IPS-18c (cell line): ENCODE measurements around the gene AMDHD2.

ENCODE experiments used
- H3K4me3 ChIP-seq: 2 replicates; pipeline ENCODE4 v1.7.0; 2013; ENCODE audit warnings: low read depth, mild to moderate bottlenecking, low read length, moderate library complexity; ENCODE audit not compliant: insufficient read depth
- H3K9me3 ChIP-seq: one replicate; pipeline ENCODE4 v1.6.1; 2013; ENCODE audit warnings: mild to moderate bottlenecking, low read length, moderate library complexity; ENCODE audit not compliant: control insufficient read depth, insufficient read depth

The AMDHD2 gene

DNA sequence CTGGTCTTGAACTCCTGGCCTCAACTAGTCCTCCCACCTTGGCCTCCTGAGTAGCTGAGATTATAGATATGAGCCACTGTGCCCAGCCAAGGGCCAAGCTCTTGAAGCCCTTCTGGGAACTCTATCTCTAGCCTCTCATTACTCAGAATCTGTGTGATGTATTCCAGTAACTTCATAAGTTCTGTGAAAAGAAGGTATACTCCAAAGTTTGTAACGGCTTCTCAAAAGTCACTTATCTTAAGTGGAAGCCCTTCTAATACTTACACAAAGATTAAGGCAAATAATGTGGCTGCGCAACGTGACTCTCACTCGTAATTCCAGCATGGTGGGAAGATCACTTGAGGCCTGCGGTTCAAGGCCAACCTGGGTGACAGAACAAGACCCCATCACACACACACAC is 25.6 kb upstream of the AMDHD2 start:
- Histone ChIP-seq H3K9me3 (no peaks in the 10 kb centered on the region), H3K4me3 (no peak overlapping the region)

DNA sequence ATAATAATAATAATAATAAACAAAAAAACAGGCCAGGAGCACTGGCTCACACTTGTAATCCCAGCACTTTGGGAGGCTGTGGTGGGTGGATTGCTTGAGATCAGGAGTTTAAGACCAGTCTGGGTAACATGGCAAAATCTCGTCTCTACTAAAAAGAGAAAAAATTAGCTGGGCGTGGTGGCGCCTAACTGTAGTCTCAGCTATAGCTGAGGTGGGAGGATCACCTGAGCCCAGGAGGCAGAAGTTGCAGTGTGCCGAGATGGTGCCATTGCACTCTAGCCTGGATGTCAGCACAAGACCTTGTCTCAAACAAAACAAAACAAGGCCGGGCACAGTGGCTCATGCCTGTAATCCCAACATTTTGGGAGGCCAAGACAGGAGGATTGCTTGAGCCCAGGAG is 25.1 kb upstream of the AMDHD2 start:
- H3K4me3 ChIP-seq, result no peak overlapping the region
- H3K9me3 ChIP-seq, result no peaks in the 10 kb centered on the region

GRCh38 chr16:2496223-2497115 is 23.7 kb upstream of the AMDHD2 start:
- Histone ChIP-seq H3K9me3 (no peaks in the 10 kb centered on the region), H3K4me3 (no peak overlapping the region)

GRCh38 chr16:2497116-2497630 is 23.0 kb upstream of the AMDHD2 start:
- no peak overlapping the region for H3K4me3 ChIP-seq
- no peaks in the 10 kb centered on the region for H3K9me3 ChIP-seq

- Histone ChIP-seq H3K4me3 (no peak overlapping the region), H3K9me3 (no peaks in the 10 kb centered on the region)
Measured at GRCh38 chr16:2497695-2498484, 22.3 kb upstream of the AMDHD2 start.

- Histone ChIP-seq H3K4me3 (no peak overlapping the region), H3K9me3 (no peaks in the 10 kb centered on the region)
Measured at GRCh38 chr16:2498531-2499253, 21.5 kb upstream of the AMDHD2 start.

DNA sequence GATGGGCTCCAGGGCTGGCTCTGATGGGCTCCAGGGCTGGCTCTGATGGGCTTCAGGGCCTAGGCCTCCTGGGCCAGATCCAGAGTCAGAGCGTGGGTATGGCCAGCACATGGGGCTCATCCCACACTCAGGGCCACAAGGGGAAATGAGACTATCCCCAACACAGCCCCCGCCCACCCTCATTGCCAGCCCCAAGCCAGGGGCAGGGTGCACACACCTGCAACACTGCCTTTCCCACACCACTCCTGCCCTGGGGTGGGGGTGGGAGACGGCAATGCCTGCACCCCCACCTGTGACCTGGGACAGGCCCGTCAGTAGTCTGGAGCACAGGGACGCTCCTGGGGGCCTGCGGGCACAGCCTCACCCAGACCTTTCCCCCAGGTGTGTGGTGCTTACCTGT is 20.7 kb upstream of the AMDHD2 start:
- no peak overlapping the region for H3K4me3 ChIP-seq
- no peaks in the 10 kb centered on the region for H3K9me3 ChIP-seq

GRCh38 chr16:2499890-2500429 is 20.2 kb upstream of the AMDHD2 start:
- Histone ChIP-seq H3K9me3 (no peaks in the 10 kb centered on the region), H3K4me3 (no peak overlapping the region)

- Histone ChIP-seq H3K4me3 (no peak overlapping the region), H3K9me3 (no peaks in the 10 kb centered on the region)
Measured at GRCh38 chr16:2500430-2500917, 19.7 kb upstream of the AMDHD2 start.

GRCh38 chr16:2500918-2501750 is 19.0 kb upstream of the AMDHD2 start:
- Histone ChIP-seq H3K9me3 (no peaks in the 10 kb centered on the region), H3K4me3 (peak overlapping the region; percentile 56; the same call in 1 of the 2 replicates)

DNA sequence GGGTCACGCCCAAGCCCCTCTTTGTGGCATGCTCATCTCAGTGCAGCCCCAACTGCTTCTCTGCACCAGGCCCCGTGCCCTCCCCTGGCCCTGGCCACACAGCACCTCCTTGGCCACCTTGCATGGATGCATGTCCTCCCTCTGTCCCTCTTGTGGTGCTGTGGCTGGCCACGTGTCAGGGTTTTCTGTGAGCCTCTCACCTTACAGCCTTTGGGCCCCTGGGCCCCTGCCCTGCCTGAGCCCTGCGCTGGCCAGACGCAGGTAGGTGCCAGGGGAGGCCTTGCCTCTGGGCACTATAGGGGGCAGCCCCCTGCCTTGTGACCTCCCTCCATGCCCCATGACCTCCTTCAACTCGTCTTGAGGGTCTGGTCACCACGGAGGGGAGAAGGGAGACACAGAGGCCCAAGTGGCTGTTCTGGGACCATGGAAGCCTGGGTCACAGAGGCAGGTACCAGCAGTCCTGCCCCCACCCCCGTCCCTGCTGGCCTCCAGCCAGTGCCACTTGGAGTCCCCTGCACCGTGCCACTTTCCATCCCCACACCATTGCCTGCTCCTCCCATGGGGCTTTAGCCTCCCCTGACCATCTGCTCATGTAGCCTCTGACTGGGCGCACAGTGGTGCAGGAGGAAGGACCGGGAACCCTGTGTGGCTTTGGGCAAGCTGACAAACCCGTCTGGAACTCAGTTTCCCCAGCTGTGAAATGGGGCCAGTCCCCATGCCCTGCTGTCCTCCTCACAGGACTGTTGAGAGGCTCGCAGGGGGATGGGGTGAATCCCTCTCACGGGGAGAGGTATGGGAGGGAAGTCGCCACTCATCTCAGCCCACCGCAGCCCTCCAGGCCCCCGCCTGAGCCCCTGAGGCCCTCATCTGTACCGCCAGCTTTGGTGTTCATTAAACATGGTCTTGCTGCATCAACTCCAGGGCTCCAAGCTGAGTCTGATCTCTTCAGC is 17.9 kb upstream of the AMDHD2 start:
- Histone ChIP-seq H3K9me3 (no peaks in the 10 kb centered on the region), H3K4me3 (no peak overlapping the region)

DNA sequence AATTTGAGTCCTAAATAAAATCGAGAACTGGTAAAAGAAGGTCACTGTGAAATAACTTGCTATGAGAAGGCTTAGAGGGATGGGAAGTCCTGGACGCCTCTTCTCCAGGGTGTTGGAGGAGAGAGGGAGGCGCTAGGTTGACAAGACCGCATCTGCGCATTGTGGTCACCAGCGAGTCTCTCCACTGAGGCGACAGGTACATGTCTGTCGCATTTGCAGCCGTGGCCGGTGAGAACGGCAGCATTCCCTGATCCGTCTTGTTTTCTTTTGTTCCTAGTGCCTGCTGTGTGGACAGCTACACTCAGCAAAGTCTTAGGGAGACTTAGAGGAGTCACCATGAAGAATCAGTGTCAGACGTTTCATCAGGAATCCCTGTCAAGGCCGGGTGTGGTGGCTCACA is 14.5 kb upstream of the AMDHD2 start:
- H3K4me3 ChIP-seq, result no peak overlapping the region
- H3K9me3 ChIP-seq, result no peaks in the 10 kb centered on the region

- H3K9me3 ChIP-seq, result no peaks in the 10 kb centered on the region
- no peak overlapping the region for H3K4me3 ChIP-seq
Measured at GRCh38 chr16:2507052-2507659, 13.0 kb upstream of the AMDHD2 start.

GRCh38 chr16:2507665-2508064 is 12.5 kb upstream of the AMDHD2 start:
- no peaks in the 10 kb centered on the region for H3K9me3 ChIP-seq
- H3K4me3 ChIP-seq, result no peak overlapping the region
